H1 (cell line): ENCODE data around the gene SUMF1.

ENCODE experiments used
- EP300 ChIP-seq, 2 experiments: IDR thresholded peaks; 1 replicate in 1 of 2; 2 replicates in 1 of 2; pipeline ENCODE4 v1.6.1; 2011 to 2012; ENCODE audit warnings: low read depth in 2 of 2, low read length in 2 of 2, mild to moderate bottlenecking in 2 of 2, borderline replicate concordance in 1 of 2, inconsistent platforms in 1 of 2, moderate library complexity in 1 of 2
- EZH2 ChIP-seq: fragments of 200-600 bp; sonication (generic); IDR thresholded peaks from 2 replicates; pipeline ENCODE4 v1.7.1; 2012; ENCODE audit warnings: low read depth, mild to moderate bottlenecking, moderate library complexity, low read length, inconsistent platforms; ENCODE audit not compliant: severe bottlenecking
- JUN ChIP-seq: IDR thresholded peaks from 2 replicates; pipeline ENCODE4 v1.6.1; 2011; ENCODE audit warnings: low read depth, mild to moderate bottlenecking, improper control_type of control experiment, low read length
- POLR2A ChIP-seq, 2 experiments: IDR thresholded peaks; 1 replicate in 1 of 2; 2 replicates in 1 of 2; pipeline ENCODE4 v1.6.1; 2011; ENCODE audit warnings: low read depth in 2 of 2, low read length in 2 of 2, mild to moderate bottlenecking in 2 of 2; ENCODE audit errors: control extremely low read depth in 1 of 2
- SP2 ChIP-seq: IDR thresholded peaks from 2 replicates; pipeline ENCODE4 v1.6.1; 2012; ENCODE audit warnings: mild to moderate bottlenecking, low read length, inconsistent platforms
- TF ChIP-seq, protein P1 (sequence below): IDR thresholded peaks from 2 replicates; pipeline ENCODE4 v1.6.1; 2012; ENCODE audit warnings: inconsistent platforms
- TF ChIP-seq, protein P2 (sequence below), 3 experiments: IDR thresholded peaks; 1 replicate in 2 of 3; 2 replicates in 1 of 3; pipeline versions ENCODE4 v1.5.1 to v1.6.1; 2011; ENCODE audit warnings: low read length in 3 of 3, mild to moderate bottlenecking in 3 of 3, inconsistent platforms in 2 of 3, low read depth in 1 of 3, moderate library complexity in 1 of 3; ENCODE audit not compliant: insufficient read depth in 1 of 3; ENCODE audit errors: control extremely low read depth in 1 of 3

DNA sequence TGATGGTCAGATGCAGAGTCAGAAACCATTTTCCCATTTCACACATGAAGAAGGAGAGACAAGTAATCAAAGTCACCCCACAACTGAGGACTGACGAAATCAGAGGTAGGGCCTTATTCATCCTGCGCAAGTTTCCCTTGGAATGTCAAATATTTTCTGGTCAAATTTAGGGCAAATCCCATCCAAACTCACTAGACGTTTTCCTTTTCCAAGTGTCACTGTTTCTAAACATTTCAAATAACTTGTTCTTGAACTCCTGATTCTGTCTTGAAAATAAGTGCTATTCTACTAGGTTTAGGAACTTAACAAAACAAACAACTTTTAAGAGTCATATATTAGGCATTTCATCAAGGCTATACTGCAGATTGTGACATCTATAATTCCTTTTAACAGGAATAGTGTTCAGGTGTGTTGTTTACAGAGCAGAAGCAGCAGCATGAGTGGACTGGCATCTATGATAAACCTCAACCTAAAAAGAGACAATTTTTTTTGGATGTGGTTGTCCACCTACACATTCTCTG lies 40.7 kb downstream of the SUMF1 start:
- TF ChIP-seq JUN (no peak), EZH2 (no peak), EP300 (IDR thresholded peaks at IDR 0.05; ENCODE audit: borderline replicate concordance in 1 of 2, low read depth in 2 of 2, low read length in 2 of 2) (no peak), SP2 (no peak), POLR2A (IDR thresholded peaks at IDR 0.05; ENCODE audit: control extremely low read depth in 1 of 2, low read depth in 2 of 2, low read length in 2 of 2) (no peak)
- TF ChIP-seq, protein P1, sequence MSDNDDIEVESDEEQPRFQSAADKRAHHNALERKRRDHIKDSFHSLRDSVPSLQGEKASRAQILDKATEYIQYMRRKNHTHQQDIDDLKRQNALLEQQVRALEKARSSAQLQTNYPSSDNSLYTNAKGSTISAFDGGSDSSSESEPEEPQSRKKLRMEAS, result no peak
- TF ChIP-seq, protein P2, sequence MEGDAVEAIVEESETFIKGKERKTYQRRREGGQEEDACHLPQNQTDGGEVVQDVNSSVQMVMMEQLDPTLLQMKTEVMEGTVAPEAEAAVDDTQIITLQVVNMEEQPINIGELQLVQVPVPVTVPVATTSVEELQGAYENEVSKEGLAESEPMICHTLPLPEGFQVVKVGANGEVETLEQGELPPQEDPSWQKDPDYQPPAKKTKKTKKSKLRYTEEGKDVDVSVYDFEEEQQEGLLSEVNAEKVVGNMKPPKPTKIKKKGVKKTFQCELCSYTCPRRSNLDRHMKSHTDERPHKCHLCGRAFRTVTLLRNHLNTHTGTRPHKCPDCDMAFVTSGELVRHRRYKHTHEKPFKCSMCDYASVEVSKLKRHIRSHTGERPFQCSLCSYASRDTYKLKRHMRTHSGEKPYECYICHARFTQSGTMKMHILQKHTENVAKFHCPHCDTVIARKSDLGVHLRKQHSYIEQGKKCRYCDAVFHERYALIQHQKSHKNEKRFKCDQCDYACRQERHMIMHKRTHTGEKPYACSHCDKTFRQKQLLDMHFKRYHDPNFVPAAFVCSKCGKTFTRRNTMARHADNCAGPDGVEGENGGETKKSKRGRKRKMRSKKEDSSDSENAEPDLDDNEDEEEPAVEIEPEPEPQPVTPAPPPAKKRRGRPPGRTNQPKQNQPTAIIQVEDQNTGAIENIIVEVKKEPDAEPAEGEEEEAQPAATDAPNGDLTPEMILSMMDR (IDR thresholded peaks at IDR 0.05; ENCODE audit: control extremely low read depth in 1 of 3, insufficient read depth in 1 of 3, low read depth in 1 of 3, low read length in 3 of 3), result no peak
